Inflammatory macrophage treated with lipopolysaccharide for 4 hours (primary cell): ENCODE results near the gene FCF1.

Source experiments
- DNase-seq: peaks from one replicate; pipeline ENCODE4 v3.0.0-alpha.2; 2020

Gene FCF1

GRCh38 chr14:74771399-74771798 lies 58.5 kb downstream of the FCF1 start:
- no peak for DNase-seq

- no peak for DNase-seq
These were observed 71.7 kb downstream of the FCF1 start for GRCh38 chr14:74784634-74785033.

- DNase-seq = no peak
These were observed 72.2 kb downstream of the FCF1 start for GRCh38 chr14:74785056-74785613.

GRCh38 chr14:74786796-74787315 lies 73.9 kb downstream of the FCF1 start:
- DNase-seq = peak; percentile 7
